ENCODE measurements around the gene TECPR2.

DNA sequence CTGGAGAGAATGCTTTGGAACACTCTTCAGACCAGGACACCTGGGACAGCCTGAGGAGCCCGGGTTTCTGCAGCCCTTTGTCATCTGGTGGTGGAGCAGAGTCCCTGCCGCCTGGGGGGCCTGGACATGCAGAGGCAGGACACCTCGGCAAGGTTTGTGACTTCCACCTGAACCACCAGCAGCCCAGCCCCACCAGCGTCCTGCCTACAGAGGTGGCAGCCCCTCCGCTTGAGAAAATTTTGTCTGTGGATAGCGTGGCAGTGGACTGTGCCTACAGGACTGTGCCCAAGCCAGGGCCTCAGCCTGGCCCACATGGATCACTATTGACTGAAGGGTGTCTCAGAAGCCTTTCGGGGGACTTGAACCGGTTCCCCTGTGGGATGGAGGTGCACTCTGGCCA lies 21.2 kb upstream of the TECPR2 start:
- TF ChIP-seq POLR2A (IDR thresholded peaks at IDR 0.05), result no peak
- TF ChIP-seq, protein P1, sequence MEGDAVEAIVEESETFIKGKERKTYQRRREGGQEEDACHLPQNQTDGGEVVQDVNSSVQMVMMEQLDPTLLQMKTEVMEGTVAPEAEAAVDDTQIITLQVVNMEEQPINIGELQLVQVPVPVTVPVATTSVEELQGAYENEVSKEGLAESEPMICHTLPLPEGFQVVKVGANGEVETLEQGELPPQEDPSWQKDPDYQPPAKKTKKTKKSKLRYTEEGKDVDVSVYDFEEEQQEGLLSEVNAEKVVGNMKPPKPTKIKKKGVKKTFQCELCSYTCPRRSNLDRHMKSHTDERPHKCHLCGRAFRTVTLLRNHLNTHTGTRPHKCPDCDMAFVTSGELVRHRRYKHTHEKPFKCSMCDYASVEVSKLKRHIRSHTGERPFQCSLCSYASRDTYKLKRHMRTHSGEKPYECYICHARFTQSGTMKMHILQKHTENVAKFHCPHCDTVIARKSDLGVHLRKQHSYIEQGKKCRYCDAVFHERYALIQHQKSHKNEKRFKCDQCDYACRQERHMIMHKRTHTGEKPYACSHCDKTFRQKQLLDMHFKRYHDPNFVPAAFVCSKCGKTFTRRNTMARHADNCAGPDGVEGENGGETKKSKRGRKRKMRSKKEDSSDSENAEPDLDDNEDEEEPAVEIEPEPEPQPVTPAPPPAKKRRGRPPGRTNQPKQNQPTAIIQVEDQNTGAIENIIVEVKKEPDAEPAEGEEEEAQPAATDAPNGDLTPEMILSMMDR (IDR thresholded peaks at IDR 0.05), result no peak

Measured in body of pancreas (tissue), 4 donors.